GM12878 (cell line): ENCODE measurements around the gene TBC1D9B. TPM values are rescaled to one million over a fixed set of nuclear protein-coding genes. Genes with fewer than 3 reads are reported as not detected.

Experiments used
- ATAC-seq: fragments of 200-7000 bp; cut with Tn5 transposase; 3 replicates; pipeline ENCODE4 v1.9.1; 2020; ENCODE audit warnings: mild to moderate bottlenecking, moderate library complexity
- BruUV-seq: library from RNA; stranded (reverse); fragments of 400-500 nt; replicated peaks from 2 replicates; lab custom pipeline; 2021; lab: Mats Ljungman, UMichigan
- CTCF ChIA-PET: fragments of 300-600 bp; sonication (Branson Sonifier 250); formaldehyde crosslinking; extraction: SDS; loops from one replicate; lab custom pipeline; 2021; ENCODE audit warnings: inconsistent platforms; lab: Yijun Ruan, JAX
- POLR2A ChIA-PET: fragments of 350-600 bp; formaldehyde crosslinking; extraction: SDS; loops from one replicate; lab custom pipeline; 2021; ENCODE audit warnings: inconsistent platforms; lab: Charles Lee
- RAD21 ChIA-PET: fragments of 300-600 bp; sonication (Branson Sonifier 250); formaldehyde crosslinking; loops from one replicate; lab custom pipeline; 2023; ENCODE audit warnings: antibody characterized with exemption; ENCODE audit not compliant: unreplicated experiment; lab: Charles Lee
- SMC1A ChIA-PET: fragments of 300-600 bp; sonication (Branson Sonifier 250); formaldehyde crosslinking; loops from one replicate; lab custom pipeline; 2023; ENCODE audit not compliant: unreplicated experiment, uncharacterized antibody; lab: Charles Lee
- DNase-seq: peaks from one replicate; pipeline ENCODE4 v3.0.0-alpha.2; 2011; ENCODE audit warnings: low read depth, low spot score
- FAIRE-seq: peaks from 3 replicates; lab custom pipeline; 2011; peaks lifted over from hg19 to GRCh38; lab: Jason Lieb, UNC
- H2AFZ ChIP-seq: 2 replicates; pipeline ENCODE4 v1.6.0; 2011; ENCODE audit warnings: low read depth, low read length, control low read depth; ENCODE audit not compliant: control insufficient read depth
- H3K27ac ChIP-seq: 2 replicates; pipeline ENCODE4 v1.5.1; 2011; ENCODE audit warnings: control low read depth; ENCODE audit not compliant: control insufficient read depth, insufficient read depth
- H3K27me3 ChIP-seq, 2 experiments: replicated peaks in 1 of 2; 2 replicates each; pipeline versions ENCODE4 v1.6.0 to v1.6.1; 2011; ENCODE audit warnings: low read length in 1 of 2; ENCODE audit not compliant: control insufficient read depth in 2 of 2, insufficient read depth in 2 of 2
- H3K36me3 ChIP-seq, 2 experiments: 2 replicates each; pipeline ENCODE4 v1.5.1; 2011; ENCODE audit warnings: low read length in 1 of 2; ENCODE audit not compliant: control insufficient read depth in 2 of 2, insufficient read depth in 2 of 2
- H3K4me1 ChIP-seq: 2 replicates; pipeline ENCODE4 v1.6.1; 2011; ENCODE audit warnings: mild to moderate bottlenecking, low read length, moderate library complexity, mixed read lengths; ENCODE audit not compliant: control insufficient read depth, insufficient read depth
- H3K4me2 ChIP-seq: 2 replicates; pipeline ENCODE4 v1.6.0; 2011; ENCODE audit warnings: control low read depth; ENCODE audit not compliant: control insufficient read depth, insufficient read depth
- H3K4me3 ChIP-seq: fragments of 200-600 bp; sonication (generic); 2 replicates; pipeline ENCODE4 v1.5.1; 2016
- H3K79me2 ChIP-seq: 2 replicates; pipeline ENCODE4 v1.6.0; 2011; ENCODE audit warnings: low read length; ENCODE audit not compliant: control insufficient read depth, insufficient read depth
- H3K9ac ChIP-seq: 2 replicates; pipeline ENCODE4 v1.8.0; 2011; ENCODE audit warnings: low read length, control low read depth, mixed read lengths; ENCODE audit not compliant: control insufficient read depth, insufficient read depth
- H3K9me3 ChIP-seq: replicated peaks from 3 replicates; pipeline ENCODE4 v1.5.1; 2011; ENCODE audit warnings: mild to moderate bottlenecking, low read length; ENCODE audit not compliant: control insufficient read depth, insufficient read depth
- H4K20me1 ChIP-seq: 2 replicates; pipeline ENCODE4 v1.6.0; 2011; ENCODE audit not compliant: control insufficient read depth, insufficient read depth
- MAX ChIP-seq: IDR thresholded peaks from 2 replicates; pipeline ENCODE4 v1.6.1; 2012; ENCODE audit warnings: low read depth, low read length, improper control_type of control experiment
- PKNOX1 ChIP-seq: fragments of 450-650 bp; IDR thresholded peaks from 2 replicates; pipeline ENCODE4 v1.6.1; 2016; ENCODE audit warnings: mild to moderate bottlenecking
- POLR2A ChIP-seq: IDR thresholded peaks from 2 replicates; pipeline ENCODE4 v1.6.1; 2011; ENCODE audit warnings: low read depth, mild to moderate bottlenecking, low read length
- POLR2AphosphoS5 ChIP-seq: IDR thresholded peaks from 2 replicates; pipeline ENCODE4 v1.6.1; 2011; ENCODE audit warnings: mild to moderate bottlenecking, low read length, inconsistent platforms
- SIN3A ChIP-seq: IDR thresholded peaks from 2 replicates; pipeline ENCODE4 v1.6.1; 2012; ENCODE audit warnings: low read depth, low read length, improper control_type of control experiment
- SUZ12 ChIP-seq: fragments of 200-600 bp; sonication (generic); IDR thresholded peaks from one replicate; pipeline ENCODE4 v1.6.1; 2018; ENCODE audit warnings: antibody characterized with exemption, mild to moderate bottlenecking; ENCODE audit not compliant: unreplicated experiment
- WGBS: methylation state at CpG from one replicate; pipeline ENCODE4 v1.1.6; 2016; ENCODE audit warnings: low lambda C conversion rate; ENCODE audit not compliant: insufficient replicate concordance, insufficient coverage; ENCODE audit errors: missing lambda C conversion rate; 5-methylcytosine and 5-hydroxymethylcytosine counted together
- in situ Hi-C: fragments of 300-500 bp; cut with MboI; formaldehyde crosslinking; loops from 9 replicates; pipeline ENCODE4 v1.14.3; 2018; ENCODE audit warnings: mixed read lengths
- intact Hi-C: fragments of 100-400 bp; cut with micrococcal nuclease; formaldehyde crosslinking; loops from one replicate; pipeline ENCODE4 v1.14.2; 2022; ENCODE audit not compliant: unreplicated experiment
- polyA plus RNA-seq, 11 experiments: library from polyadenylated mRNA; depleted of rRNA in 4 of 11; unstranded in 6 of 11; stranded (reverse) in 5 of 11; fragments of >200 nt; fragmentation: Nextera tagmentation in 4 of 11; fragmentation: Illumina TruSeq in 1 of 11; extraction: Ambion mirVana in 4 of 11; extraction: Trizol in 1 of 11; gene quantifications; 1 replicate in 1 of 11; 2 replicates in 10 of 11; pipeline versions ENCODE4 v1.2.1 to v1.2.3, GENCODE V29; 2011 to 2016; ENCODE audit warnings: inconsistent platforms in 2 of 11, missing spikeins in 2 of 11, low read depth in 1 of 11
- total RNA-seq, 4 experiments: library from RNA; depleted of rRNA in 3 of 4; stranded (reverse); fragments of >200 nt in 3 of 4; fragmentation: Illumina TruSeq in 1 of 4; extraction: Trizol in 1 of 4; gene quantifications; 2 replicates each; pipeline versions ENCODE4 v1.2.1 to v1.2.3, GENCODE V29; 2013 to 2021

The TBC1D9B gene
- total and polyA plus RNA-seq, 10 of the 15 experiments (the other 5 are each of a cell fraction or from before 2014, with no cell fraction given): 4.0 to 74.2 (median 34.6) TPM

DNA sequence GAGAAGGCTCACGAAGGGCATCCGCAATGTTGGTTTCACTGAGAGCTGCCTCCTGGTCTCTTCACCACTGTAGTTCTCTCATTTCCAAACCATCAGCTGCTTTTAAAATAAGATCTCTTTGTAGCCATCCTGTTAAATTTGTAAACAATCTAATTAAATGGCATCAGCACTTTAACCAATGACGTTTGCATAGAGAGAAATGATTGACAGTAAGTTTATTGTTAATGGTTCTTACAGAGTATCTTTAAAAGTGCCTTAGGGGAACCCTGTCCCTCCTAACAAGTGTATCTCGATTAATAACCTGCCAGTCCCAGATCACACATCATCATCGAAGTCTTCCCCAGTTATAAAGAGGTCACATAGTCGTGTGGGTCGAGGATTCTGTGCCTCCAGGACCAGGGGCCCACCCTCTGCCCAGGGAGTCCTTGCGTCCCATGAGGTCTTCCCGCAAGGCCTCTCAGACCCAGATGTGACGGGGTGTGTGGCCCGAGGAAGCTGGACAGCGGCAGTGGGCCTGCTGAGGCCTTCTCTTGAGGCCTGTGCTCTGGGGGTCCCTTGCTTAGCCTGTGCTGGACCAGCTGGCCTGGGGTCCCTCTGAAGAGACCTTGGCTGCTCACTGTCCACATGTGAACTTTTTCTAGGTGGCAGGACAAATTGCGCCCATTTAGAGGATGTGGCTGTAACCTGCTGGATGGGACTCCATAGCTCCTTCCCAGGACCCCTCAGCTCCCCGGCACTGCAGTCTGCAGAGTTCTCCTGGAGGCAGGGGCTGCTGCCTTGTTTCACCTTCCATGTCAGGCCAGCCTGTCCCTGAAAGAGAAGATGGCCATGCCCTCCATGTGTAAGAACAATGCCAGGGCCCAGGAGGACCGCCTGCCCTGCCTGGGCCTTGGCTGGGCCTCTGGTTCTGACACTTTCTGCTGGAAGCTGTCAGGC, 70.4 kb downstream of the TBC1D9B start:
- Histone ChIP-seq H3K27me3 (no peaks in the 10 kb centered on the region), H3K4me2 (no peak overlapping the region), H3K27ac (no peak overlapping the region), H3K36me3 (peaks cover 26 to 30% of the 10 kb centered on the region in 2 experiments; a peak in 3 of 4 replicates), H3K4me1 (peaks cover 9% of the 10 kb centered on the region), H2AFZ (no peak overlapping the region), H3K4me3 (no peak overlapping the region), H3K9ac (no peak overlapping the region), H3K79me2 (no peaks in the 10 kb centered on the region), H3K9me3 (no peaks in the 10 kb centered on the region), H4K20me1 (no peaks in the 10 kb centered on the region)
- ChIA-PET SMC1A (interaction anchor here (1.0 to 1.1 kb wide), 2 partner anchors 10 to 13 kb away, joined by 3 read pairs; no protein-coding TSS in a partner anchor), CTCF (interaction anchor here (0.6 to 1.7 kb wide), 4 partner anchors 35 to 74 kb away, joined by 3 to 4 read pairs (median 3); no protein-coding TSS in a partner anchor), RAD21 (no interaction called here), POLR2A (interaction anchor here (0.8 to 1.7 kb wide), 3 partner anchors 10 to 18 kb away, joined by 3 to 4 read pairs (median 3); no protein-coding TSS in a partner anchor)
- FAIRE-seq: no peak
- no peak for ATAC-seq
- WGBS: 87% methylated on average over 15 of the region's 15 CpGs
- in situ Hi-C loops (no loop called here), intact Hi-C loops (no loop called here)
- TSS peak; percentile 43 for BruUV-seq
- TF ChIP-seq POLR2AphosphoS5 (0 out of 2 replicates have a peak, but pooled peaks have one; percentile 6), SIN3A (no peak), POLR2A (peak; percentile 69), PKNOX1 (peak; percentile 62; the same call in 1 of the 2 replicates), MAX (no peak), SUZ12 (no peak)
- no peak for DNase-seq
